ENCODE data around the gene C9orf57.

- no peak for TF ChIP-seq EZH2 (IDR thresholded peaks at IDR 0.05; ENCODE audit: low read length, missing control alignments)
- TF ChIP-seq, protein P1, sequence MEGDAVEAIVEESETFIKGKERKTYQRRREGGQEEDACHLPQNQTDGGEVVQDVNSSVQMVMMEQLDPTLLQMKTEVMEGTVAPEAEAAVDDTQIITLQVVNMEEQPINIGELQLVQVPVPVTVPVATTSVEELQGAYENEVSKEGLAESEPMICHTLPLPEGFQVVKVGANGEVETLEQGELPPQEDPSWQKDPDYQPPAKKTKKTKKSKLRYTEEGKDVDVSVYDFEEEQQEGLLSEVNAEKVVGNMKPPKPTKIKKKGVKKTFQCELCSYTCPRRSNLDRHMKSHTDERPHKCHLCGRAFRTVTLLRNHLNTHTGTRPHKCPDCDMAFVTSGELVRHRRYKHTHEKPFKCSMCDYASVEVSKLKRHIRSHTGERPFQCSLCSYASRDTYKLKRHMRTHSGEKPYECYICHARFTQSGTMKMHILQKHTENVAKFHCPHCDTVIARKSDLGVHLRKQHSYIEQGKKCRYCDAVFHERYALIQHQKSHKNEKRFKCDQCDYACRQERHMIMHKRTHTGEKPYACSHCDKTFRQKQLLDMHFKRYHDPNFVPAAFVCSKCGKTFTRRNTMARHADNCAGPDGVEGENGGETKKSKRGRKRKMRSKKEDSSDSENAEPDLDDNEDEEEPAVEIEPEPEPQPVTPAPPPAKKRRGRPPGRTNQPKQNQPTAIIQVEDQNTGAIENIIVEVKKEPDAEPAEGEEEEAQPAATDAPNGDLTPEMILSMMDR (conservative IDR thresholded peaks at IDR 0.05 in 1 of 2, IDR thresholded peaks at IDR 0.05 in 1 of 2; ENCODE audit: low read depth in 1 of 2, low read length in 2 of 2): no peak
Observed at GRCh38 chr9:72042928-72043327, 17.5 kb downstream of the C9orf57 start.

All from fibroblast of lung (primary cell).